ENCODE results near the gene EML5.

GRCh38 chr14:88683119-88683518 is 109.6 kb downstream of the EML5 start:
- TF ChIP-seq CTCF (IDR thresholded peaks at IDR 0.05; ENCODE audit: insufficient read depth, low read length, poor library complexity, severe bottlenecking) (no peak), EZH2phosphoT487 (conservative IDR thresholded peaks at IDR 0.05; ENCODE audit: low read length) (no peak)

All from SU-DHL-6 (cell line).